GM20431 (cell line): ENCODE measurements around the gene LTA.

Experiments
- in situ Hi-C: fragments of 300-500 bp; cut with MseI, MboI; formaldehyde crosslinking; loops from one replicate; pipeline ENCODE4 v1.15.0; 2020; ENCODE audit warnings: low sequenced_read_pairs; ENCODE audit not compliant: unreplicated experiment

The LTA gene

GRCh38 chr6:31572041-31572911 lies at the start of gene LTA:
Gene LTA (plus strand): TSS chr6:31572289. CDS start chr6:31572743, 454 bp downstream.
- in situ Hi-C loops, result no loop called here

GRCh38 chr6:31525553-31525931 lies 46.5 kb upstream of the LTA start:
- in situ Hi-C loops, result no loop called here

- in situ Hi-C loops, result no loop called here
Observed at GRCh38 chr6:31525932-31526591, 46.0 kb upstream of the LTA start.

GRCh38 chr6:31528307-31528777 lies 43.7 kb upstream of the LTA start:
- in situ Hi-C loops, result no loop called here

GRCh38 chr6:31528821-31529328 lies 43.2 kb upstream of the LTA start, which contains the start of gene MCCD1:
Gene MCCD1 (plus strand): TSS chr6:31528962. CDS start chr6:31529015, 53 bp downstream.
- in situ Hi-C loops, result no loop called here

- in situ Hi-C loops, result no loop called here
Observed at GRCh38 chr6:31529329-31530150, 42.5 kb upstream of the LTA start.

- in situ Hi-C loops, result no loop called here
Observed at GRCh38 chr6:31530659-31531058, 41.4 kb upstream of the LTA start.

- in situ Hi-C loops, result no loop called here
Observed at GRCh38 chr6:31531162-31531561, 40.9 kb upstream of the LTA start.

GRCh38 chr6:31531771-31532643 lies 40.1 kb upstream of the LTA start:
- in situ Hi-C loops, result no loop called here

- in situ Hi-C loops, result no loop called here
Observed at GRCh38 chr6:31532644-31533454, 39.2 kb upstream of the LTA start.

- in situ Hi-C loops, result no loop called here
Observed at GRCh38 chr6:31533455-31533841, 38.6 kb upstream of the LTA start.

- in situ Hi-C loops, result no loop called here
Observed at GRCh38 chr6:31534011-31534410, 38.1 kb upstream of the LTA start.

- in situ Hi-C loops, result no loop called here
Observed at GRCh38 chr6:31534521-31535040, 37.5 kb upstream of the LTA start.

GRCh38 chr6:31535538-31536324 lies 36.4 kb upstream of the LTA start:
- in situ Hi-C loops, result no loop called here

GRCh38 chr6:31538805-31539400 lies 33.2 kb upstream of the LTA start:
- in situ Hi-C loops, result no loop called here

- in situ Hi-C loops, result no loop called here
Observed at GRCh38 chr6:31540640-31541039, 31.4 kb upstream of the LTA start.

- in situ Hi-C loops, result no loop called here
Observed at GRCh38 chr6:31541059-31541657, 30.9 kb upstream of the LTA start.
